ENCODE results near the gene CPED1. TPM values are rescaled to one million over a fixed set of nuclear protein-coding genes. Genes with fewer than 3 reads are reported as not detected.

CPED1 gene
- total RNA-seq, 1 experiment from 2014 or later = 1.8 TPM

DNA sequence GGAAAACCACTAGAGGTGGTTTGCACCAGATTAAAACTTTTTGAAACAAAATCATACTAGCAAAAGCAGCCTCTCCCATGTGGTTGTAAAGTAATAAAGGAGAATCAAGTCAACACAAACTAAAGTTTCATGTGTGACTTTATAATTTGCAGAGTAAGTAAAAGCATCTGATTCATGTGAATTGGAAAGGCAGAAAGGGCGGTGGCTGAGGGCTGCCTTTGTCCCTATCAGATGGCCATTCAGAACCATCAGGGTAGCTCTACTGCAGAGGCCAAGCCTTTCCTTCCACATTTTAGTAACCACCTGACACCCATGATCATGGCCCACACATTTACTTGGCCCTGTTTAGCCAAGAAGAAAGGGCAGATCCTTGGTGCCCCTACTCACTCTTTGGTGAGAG lies 356.0 kb downstream of the CPED1 start:
- TF ChIP-seq EZH2phosphoT487 (IDR thresholded peaks at IDR 0.05; ENCODE audit: borderline replicate concordance, low read length) (no peak), EZH2 (IDR thresholded peaks at IDR 0.05; ENCODE audit: low read length, unreplicated experiment) (no peak)
- TF ChIP-seq, protein P1, sequence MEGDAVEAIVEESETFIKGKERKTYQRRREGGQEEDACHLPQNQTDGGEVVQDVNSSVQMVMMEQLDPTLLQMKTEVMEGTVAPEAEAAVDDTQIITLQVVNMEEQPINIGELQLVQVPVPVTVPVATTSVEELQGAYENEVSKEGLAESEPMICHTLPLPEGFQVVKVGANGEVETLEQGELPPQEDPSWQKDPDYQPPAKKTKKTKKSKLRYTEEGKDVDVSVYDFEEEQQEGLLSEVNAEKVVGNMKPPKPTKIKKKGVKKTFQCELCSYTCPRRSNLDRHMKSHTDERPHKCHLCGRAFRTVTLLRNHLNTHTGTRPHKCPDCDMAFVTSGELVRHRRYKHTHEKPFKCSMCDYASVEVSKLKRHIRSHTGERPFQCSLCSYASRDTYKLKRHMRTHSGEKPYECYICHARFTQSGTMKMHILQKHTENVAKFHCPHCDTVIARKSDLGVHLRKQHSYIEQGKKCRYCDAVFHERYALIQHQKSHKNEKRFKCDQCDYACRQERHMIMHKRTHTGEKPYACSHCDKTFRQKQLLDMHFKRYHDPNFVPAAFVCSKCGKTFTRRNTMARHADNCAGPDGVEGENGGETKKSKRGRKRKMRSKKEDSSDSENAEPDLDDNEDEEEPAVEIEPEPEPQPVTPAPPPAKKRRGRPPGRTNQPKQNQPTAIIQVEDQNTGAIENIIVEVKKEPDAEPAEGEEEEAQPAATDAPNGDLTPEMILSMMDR (conservative IDR thresholded peaks at IDR 0.05; ENCODE audit: low read depth, low read length) = no peak
- intact Hi-C loops (cut with micrococcal nuclease) = no loop called here
- BruUV-seq (replicated peaks) = no TSS peak
- H2AFZ ChIP-seq (ENCODE audit: low read length) = no peak overlapping the region
- ChIA-PET CTCF (no interaction called here), POLR2A (ENCODE audit: unreplicated experiment) (no interaction called here)
- no peak overlapping the region for H3K4me2 ChIP-seq (ENCODE audit: low read length)
- no peaks in the 10 kb centered on the region for H3K27me3 ChIP-seq (ENCODE audit: low read length)
- H3K9me2 ChIP-seq (replicated peaks; ENCODE audit: low read length) = no peaks in the 10 kb centered on the region
- no peaks in the 10 kb centered on the region for H3K79me2 ChIP-seq (ENCODE audit: low read length)
- no peaks in the 10 kb centered on the region for H4K20me1 ChIP-seq (ENCODE audit: low read length)
- peaks cover 4% of the 10 kb centered on the region; the same call in 1 of the 2 replicates for H3K36me3 ChIP-seq (ENCODE audit: low read depth, low read length)
- H3K4me3 ChIP-seq (ENCODE audit: low read length) = no peak overlapping the region
- no peak overlapping the region for H3K9ac ChIP-seq (ENCODE audit: low read length)
- H3K9me3 ChIP-seq (ENCODE audit: low read length) = no peaks in the 10 kb centered on the region
- DNase-seq (no peak), ATAC-seq (no peak)
- H3K27ac ChIP-seq (ENCODE audit: low read length) = no peak overlapping the region
- H3K4me1 ChIP-seq (ENCODE audit: insufficient read depth, low read length) = no peaks in the 10 kb centered on the region
- H3F3A ChIP-seq (ENCODE audit: low read length, unreplicated experiment) = no peaks in the 10 kb centered on the region

Other genes with a start within 250 kb of the CPED1 start
- gene TSPAN12, start 130.6 kb upstream of the CPED1 start, total RNA-seq (2014; rRNA removed) = 7.2 and 8.3 TPM in 2 replicates
- gene ING3, start 37.9 kb upstream of the CPED1 start, total RNA-seq (2014; rRNA removed) = 12.4 and 12.8 TPM in 2 replicates

Measured in PC-3 (cell line).